Natural killer cell (primary cell): Measurements from ENCODE around the gene NFIA. TPM values are rescaled to one million over a fixed set of nuclear protein-coding genes. Genes with fewer than 3 reads are reported as not detected.

Experiments used
- ATAC-seq, 3 donors: fragments of 150-1000 bp in 2 of 3; fragments of 200-7000 bp in 1 of 3; cut with Tn5 transposase; 1 replicate in 1 of 3; 2 replicates in 2 of 3; pipeline ENCODE4 v1.10.0; 2021; ENCODE audit warnings: mild to moderate bottlenecking in 2 of 3, moderate library complexity in 2 of 3
- DNase-seq, 2 donors: peaks; one replicate each; pipeline versions ENCODE4 v3.0.0 to v3.0.0-alpha.2; 2013 to 2021; ENCODE audit warnings: mixed read lengths in 1 of 2
- H3K27ac ChIP-seq: one replicate; pipeline ENCODE4 v1.5.1; 2013; ENCODE audit warnings: mild to moderate bottlenecking, low read length
- H3K27me3 ChIP-seq: one replicate; pipeline ENCODE4 v1.6.1; 2013; ENCODE audit warnings: low read length; ENCODE audit not compliant: control insufficient read depth, insufficient read depth
- H3K36me3 ChIP-seq: one replicate; pipeline ENCODE4 v1.6.1; 2013; ENCODE audit warnings: low read length; ENCODE audit not compliant: control insufficient read depth, insufficient read depth
- H3K4me1 ChIP-seq: one replicate; pipeline ENCODE4 v1.6.1; 2013; ENCODE audit warnings: low read length; ENCODE audit not compliant: control insufficient read depth, insufficient read depth
- H3K4me3 ChIP-seq: one replicate; pipeline ENCODE4 v1.5.1; 2013; ENCODE audit warnings: low read length
- H3K9me3 ChIP-seq: one replicate; pipeline ENCODE4 v1.6.1; 2013; ENCODE audit warnings: low read length; ENCODE audit not compliant: control insufficient read depth, insufficient read depth
- H3K27ac Mint-ChIP-seq, 2 donors: one replicate each; pipeline ENCODE4 v1.8.0; 2022; ENCODE audit warnings: mild to moderate bottlenecking in 2 of 2, mixed read lengths in 2 of 2, moderate library complexity in 1 of 2
- H3K27me3 Mint-ChIP-seq, 2 donors: one replicate each; pipeline ENCODE4 v1.8.0; 2022; ENCODE audit warnings: low read depth in 2 of 2, mixed read lengths in 2 of 2
- H3K36me3 Mint-ChIP-seq: one replicate; pipeline ENCODE4 v1.8.0; 2022; ENCODE audit warnings: mixed read lengths
- H3K4me1 Mint-ChIP-seq, 2 donors: one replicate each; pipeline ENCODE4 v1.8.0; 2022; ENCODE audit warnings: mixed read lengths in 2 of 2
- H3K4me3 Mint-ChIP-seq: one replicate; pipeline ENCODE4 v1.8.0; 2022; ENCODE audit warnings: mild to moderate bottlenecking, moderate library complexity, mixed read lengths
- H3K9me3 Mint-ChIP-seq, 2 donors: one replicate each; pipeline ENCODE4 v1.8.0; 2022; ENCODE audit warnings: mixed read lengths in 2 of 2
- WGBS: methylation state at CpG from one replicate; pipeline ENCODE4 v1.1.7; 2013; ENCODE audit warnings: missing lambda C conversion rate; ENCODE audit not compliant: insufficient coverage; 5-methylcytosine and 5-hydroxymethylcytosine counted together
- intact Hi-C: fragments of 100-400 bp; cut with micrococcal nuclease; formaldehyde crosslinking; loops from one replicate; pipeline ENCODE4 v1.14.2; 2022
- total RNA-seq, 4 donors: library from RNA; stranded (reverse); fragments of 120-200 nt in 1 of 4; gene quantifications; one replicate each; pipeline versions ENCODE4 v1.2.3 to v1.2.4, GENCODE V29; 2013 to 2022
- TF ChIP-seq, protein P1 (sequence below): fragments of 200-600 bp; IDR thresholded peaks from one replicate; pipeline ENCODE4 v1.8.0; 2022; ENCODE audit warnings: antibody characterized with exemption

Gene NFIA
- total RNA-seq, 3 donors from 2014 or later (not counting 1 experiment from before 2014, with no cell fraction given), result 3.5 to 6.5 (median 3.6) TPM

DNA sequence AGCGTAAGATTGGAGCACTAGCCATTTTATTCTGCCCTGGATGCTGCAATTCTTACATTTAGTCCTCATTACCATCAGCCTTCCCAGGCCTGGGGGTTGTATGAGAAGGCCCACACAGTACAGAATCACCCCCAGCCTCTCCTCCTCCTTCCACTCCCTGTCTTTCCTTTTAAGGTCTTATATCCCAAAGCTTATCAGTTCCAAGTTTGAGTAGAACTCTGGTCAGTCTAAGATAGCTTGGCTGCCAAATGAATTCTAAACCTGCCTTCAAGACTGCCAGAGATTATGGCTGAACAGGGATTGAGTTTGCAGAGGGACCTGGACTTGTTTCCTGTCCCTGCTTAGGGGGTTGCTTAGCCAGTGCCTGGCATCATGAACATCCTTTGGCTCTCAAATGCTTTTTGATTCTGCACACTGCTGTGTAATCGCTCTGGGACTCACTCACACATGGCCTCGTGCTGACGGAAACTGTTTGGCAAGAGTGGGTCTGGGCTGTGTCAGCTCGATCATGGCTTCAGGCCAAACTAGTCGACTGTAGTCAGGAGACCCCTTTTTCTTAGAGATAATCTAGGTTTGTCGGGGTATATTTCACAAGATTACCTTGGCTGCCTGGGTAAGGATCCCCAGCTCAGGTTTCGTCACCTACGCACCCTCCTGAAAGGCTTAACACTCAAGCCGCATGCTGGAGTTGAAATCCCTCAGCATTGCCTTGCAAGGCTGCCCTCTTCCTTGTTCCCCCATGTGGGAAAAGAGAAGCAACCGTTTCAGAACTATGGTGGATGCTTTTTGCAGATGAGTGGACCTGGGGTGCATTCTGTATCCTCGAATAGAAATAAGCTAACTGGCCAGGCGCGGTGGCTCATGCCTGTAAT is 252.6 kb downstream of the NFIA start:
- no peak for ATAC-seq
- H3K27me3 ChIP-seq, result no peaks in the 10 kb centered on the region
- no peaks in the 10 kb centered on the region for H3K36me3 ChIP-seq
- DNase-seq, result no peak
- H3K4me1 Mint-ChIP-seq, result peaks cover 20 to 27% of the 10 kb centered on the region in 2 donors
- no peak overlapping the region for H3K4me3 Mint-ChIP-seq
- no peaks in the 10 kb centered on the region for H3K9me3 ChIP-seq
- H3K4me3 ChIP-seq, result no peak overlapping the region
- intact Hi-C loops, result no loop called here
- no peak overlapping the region for H3K27ac ChIP-seq
- peaks cover 5% of the 10 kb centered on the region for H3K4me1 ChIP-seq
- no peak overlapping the region for H3K27ac Mint-ChIP-seq
- 93% methylated on average over 14 of the region's 14 CpGs for WGBS
- no peaks in the 10 kb centered on the region for H3K9me3 Mint-ChIP-seq
- H3K27me3 Mint-ChIP-seq, result peaks cover 18 to 23% of the 10 kb centered on the region in 2 donors
- H3K36me3 Mint-ChIP-seq, result no peaks in the 10 kb centered on the region
- TF ChIP-seq, protein P1, sequence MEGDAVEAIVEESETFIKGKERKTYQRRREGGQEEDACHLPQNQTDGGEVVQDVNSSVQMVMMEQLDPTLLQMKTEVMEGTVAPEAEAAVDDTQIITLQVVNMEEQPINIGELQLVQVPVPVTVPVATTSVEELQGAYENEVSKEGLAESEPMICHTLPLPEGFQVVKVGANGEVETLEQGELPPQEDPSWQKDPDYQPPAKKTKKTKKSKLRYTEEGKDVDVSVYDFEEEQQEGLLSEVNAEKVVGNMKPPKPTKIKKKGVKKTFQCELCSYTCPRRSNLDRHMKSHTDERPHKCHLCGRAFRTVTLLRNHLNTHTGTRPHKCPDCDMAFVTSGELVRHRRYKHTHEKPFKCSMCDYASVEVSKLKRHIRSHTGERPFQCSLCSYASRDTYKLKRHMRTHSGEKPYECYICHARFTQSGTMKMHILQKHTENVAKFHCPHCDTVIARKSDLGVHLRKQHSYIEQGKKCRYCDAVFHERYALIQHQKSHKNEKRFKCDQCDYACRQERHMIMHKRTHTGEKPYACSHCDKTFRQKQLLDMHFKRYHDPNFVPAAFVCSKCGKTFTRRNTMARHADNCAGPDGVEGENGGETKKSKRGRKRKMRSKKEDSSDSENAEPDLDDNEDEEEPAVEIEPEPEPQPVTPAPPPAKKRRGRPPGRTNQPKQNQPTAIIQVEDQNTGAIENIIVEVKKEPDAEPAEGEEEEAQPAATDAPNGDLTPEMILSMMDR, result no peak

DNA sequence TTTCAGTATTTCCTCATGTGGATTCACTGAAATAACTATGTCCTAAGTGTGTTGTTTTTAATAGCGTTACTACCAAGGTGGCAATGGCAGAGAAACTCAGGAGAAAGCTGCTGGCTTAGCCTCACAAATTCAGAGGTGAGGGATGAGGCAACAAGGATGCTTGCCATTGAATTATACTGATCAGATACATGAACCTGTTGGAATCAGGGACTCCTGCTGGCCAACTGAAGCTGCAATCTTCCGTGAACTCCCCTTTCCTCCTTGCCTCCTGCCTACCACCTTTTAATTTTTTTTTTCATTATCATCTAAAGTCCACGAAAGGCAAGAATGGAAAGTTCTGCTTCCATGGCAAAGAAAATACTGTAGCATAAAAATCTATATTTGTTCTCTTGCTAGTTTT is 254.7 kb downstream of the NFIA start:
- Histone ChIP-seq H3K9me3 (no peaks in the 10 kb centered on the region), H3K36me3 (no peaks in the 10 kb centered on the region), H3K27me3 (no peaks in the 10 kb centered on the region), H3K4me3 (no peak overlapping the region), H3K27ac (no peak overlapping the region), H3K4me1 (peaks cover 5% of the 10 kb centered on the region)
- no peak overlapping the region for H3K4me3 Mint-ChIP-seq
- TF ChIP-seq, protein P1, result no peak
- no peaks in the 10 kb centered on the region for H3K36me3 Mint-ChIP-seq
- no peak overlapping the region for H3K27ac Mint-ChIP-seq
- H3K9me3 Mint-ChIP-seq, result no peaks in the 10 kb centered on the region
- DNase-seq (no peak), ATAC-seq (no peak)
- 64% methylated on average over 3 of the region's 3 CpGs for WGBS
- H3K4me1 Mint-ChIP-seq, result peaks cover 20 to 39% of the 10 kb centered on the region in 2 donors
- intact Hi-C loops, result no loop called here
- H3K27me3 Mint-ChIP-seq, result peaks cover 19 to 23% of the 10 kb centered on the region in 2 donors

DNA sequence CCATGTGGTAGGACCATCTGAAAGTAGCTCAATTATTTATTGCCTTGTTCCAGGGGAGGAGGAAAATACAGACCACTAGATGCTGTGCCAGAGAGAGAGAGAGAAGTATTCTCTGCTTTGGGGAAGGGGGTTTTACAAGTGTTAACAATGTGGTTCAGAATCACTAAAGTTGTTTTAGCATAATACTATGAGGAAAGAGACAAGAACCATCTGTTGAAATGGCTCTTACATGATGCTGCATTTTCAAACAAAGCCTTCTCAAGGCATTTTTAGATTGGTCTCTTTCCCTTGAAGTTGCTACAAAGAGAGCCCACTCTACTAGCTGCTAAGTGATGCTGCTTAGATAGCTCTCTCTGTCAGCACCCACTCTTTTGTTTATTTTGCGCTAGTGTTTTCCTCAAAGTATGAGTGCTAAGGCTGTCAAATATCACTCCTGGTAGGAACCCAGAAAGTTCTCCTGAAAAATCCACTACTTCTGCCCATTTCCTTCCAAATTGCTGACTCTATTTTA is 255.1 kb downstream of the NFIA start:
- ATAC-seq, result peak in 1 of 3 donors; percentile 50
- Mint-ChIP-seq H3K4me3 (peak overlapping the region; percentile 75), H3K27ac (no peak overlapping the region), H3K27me3 (peaks cover 19 to 23% of the 10 kb centered on the region in 2 donors), H3K9me3 (no peaks in the 10 kb centered on the region), H3K4me1 (peaks cover 20 to 39% of the 10 kb centered on the region in 2 donors), H3K36me3 (no peaks in the 10 kb centered on the region)
- no peaks in the 10 kb centered on the region for H3K9me3 ChIP-seq
- no peak overlapping the region for H3K4me3 ChIP-seq
- TF ChIP-seq, protein P1, result no peak
- H3K36me3 ChIP-seq, result no peaks in the 10 kb centered on the region
- 100% methylated on average over 1 of the region's 1 CpG for WGBS
- peaks cover 5% of the 10 kb centered on the region for H3K4me1 ChIP-seq
- DNase-seq, result no peak
- intact Hi-C loops, result no loop called here
- no peaks in the 10 kb centered on the region for H3K27me3 ChIP-seq
- H3K27ac ChIP-seq, result no peak overlapping the region
